Ascending aorta (tissue), 2 donors: ENCODE results near the gene CEP131. TPM values are rescaled to one million over a fixed set of nuclear protein-coding genes. Genes with fewer than 3 reads are reported as not detected.

Source experiments
- DNase-seq, 2 donors: peaks; one replicate each; pipeline ENCODE4 v3.0.0-alpha.2; 2019; ENCODE audit warnings: low spot score in 2 of 2
- H3K27ac ChIP-seq, 2 donors: fragments of 200-600 bp; sonication (generic); one replicate each; pipeline ENCODE4 v1.5.1; 2016 to 2017; ENCODE audit warnings: mild to moderate bottlenecking in 1 of 2
- H3K27me3 ChIP-seq: fragments of 200-600 bp; sonication (generic); one replicate; pipeline ENCODE4 v1.5.1; 2017
- H3K36me3 ChIP-seq, 2 donors: fragments of 200-600 bp; sonication (generic); one replicate each; pipeline ENCODE4 v1.5.1; 2016
- H3K4me1 ChIP-seq, 2 donors: fragments of 200-600 bp; sonication (generic); one replicate each; pipeline ENCODE4 v1.5.1; 2016 to 2017; ENCODE audit warnings: mild to moderate bottlenecking in 1 of 2
- H3K4me3 ChIP-seq, 2 donors: fragments of 200-600 bp; sonication (generic); one replicate each; pipeline ENCODE4 v1.5.1; 2016 to 2017; ENCODE audit warnings: mild to moderate bottlenecking in 1 of 2
- H3K9me3 ChIP-seq, 2 donors: fragments of 200-600 bp; sonication (generic); one replicate each; pipeline ENCODE4 v1.5.1; 2016
- CTCF ChIP-seq, 3 experiments: fragments of 200-600 bp in 2 of 3; fragments of 450-650 bp in 1 of 3; sonication (generic) in 2 of 3; IDR thresholded peaks; one replicate each; pipeline ENCODE4 v1.5.1; 2016 to 2019; ENCODE audit warnings: antibody characterized with exemption in 3 of 3, mild to moderate bottlenecking in 1 of 3, moderate library complexity in 1 of 3
- intact Hi-C: fragments of 100-400 bp; cut with DNase I; formaldehyde crosslinking; loops from one replicate; pipeline ENCODE4 v1.15.1; 2023
- total RNA-seq: library from RNA; depleted of rRNA; stranded (reverse); fragments of >200 nt; gene quantifications from one replicate; pipeline ENCODE4 v1.1.0, GENCODE V29; 2016

The CEP131 gene
- total RNA-seq, 1 donor from 2014 or later, result 6.7 TPM

- Histone ChIP-seq H3K27me3 (no peaks in the 10 kb centered on the region), H3K4me1 (no peaks in the 10 kb centered on the region), H3K9me3 (no peaks in the 10 kb centered on the region), H3K4me3 (no peak overlapping the region), H3K36me3 (peaks cover 0 to 5% of the 10 kb centered on the region in 2 donors), H3K27ac (no peak overlapping the region)
- intact Hi-C loops, result no loop called here
- no peak for DNase-seq
- TF ChIP-seq CTCF (IDR thresholded peaks at IDR 0.05), result no peak
Measured at GRCh38 chr17:81192386-81193050, 30.2 kb downstream of the CEP131 start.

- Histone ChIP-seq H3K36me3 (peaks cover 0 to 1% of the 10 kb centered on the region in 2 donors), H3K27ac (no peak overlapping the region), H3K4me3 (no peak overlapping the region), H3K9me3 (no peaks in the 10 kb centered on the region), H3K4me1 (no peaks in the 10 kb centered on the region), H3K27me3 (no peaks in the 10 kb centered on the region)
- intact Hi-C loops, result no loop called here
- no peak for TF ChIP-seq CTCF (IDR thresholded peaks at IDR 0.05)
- DNase-seq, result no peak
Measured at GRCh38 chr17:81191646-81192045, 31.1 kb downstream of the CEP131 start.

- no peaks in the 10 kb centered on the region for H3K9me3 ChIP-seq
- no peak for DNase-seq
- H3K27ac ChIP-seq, result no peak overlapping the region
- H3K36me3 ChIP-seq, result no peaks in the 10 kb centered on the region
- intact Hi-C loops, result no loop called here
- no peak for TF ChIP-seq CTCF (IDR thresholded peaks at IDR 0.05)
- no peak overlapping the region for H3K4me3 ChIP-seq
- no peaks in the 10 kb centered on the region for H3K27me3 ChIP-seq
- no peaks in the 10 kb centered on the region for H3K4me1 ChIP-seq
Measured at GRCh38 chr17:81191116-81191515, 31.6 kb downstream of the CEP131 start.

- DNase-seq, result no peak
- intact Hi-C loops, result no loop called here
- Histone ChIP-seq H3K4me3 (no peak overlapping the region), H3K27me3 (no peaks in the 10 kb centered on the region), H3K4me1 (no peaks in the 10 kb centered on the region), H3K27ac (no peak overlapping the region), H3K9me3 (no peaks in the 10 kb centered on the region), H3K36me3 (no peaks in the 10 kb centered on the region)
- TF ChIP-seq CTCF (IDR thresholded peaks at IDR 0.05), result no peak
Measured at GRCh38 chr17:81190591-81190990, 32.2 kb downstream of the CEP131 start.

GRCh38 chr17:81189670-81190530 is 32.9 kb downstream of the CEP131 start:
- Histone ChIP-seq H3K4me3 (no peak overlapping the region), H3K4me1 (no peaks in the 10 kb centered on the region), H3K36me3 (no peaks in the 10 kb centered on the region), H3K27ac (no peak overlapping the region), H3K9me3 (no peaks in the 10 kb centered on the region), H3K27me3 (no peaks in the 10 kb centered on the region)
- DNase-seq, result no peak
- TF ChIP-seq CTCF (IDR thresholded peaks at IDR 0.05), result no peak
- intact Hi-C loops, result no loop called here
